ENCODE data around the gene PLEKHA7. TPM values are rescaled to one million over a fixed set of nuclear protein-coding genes. Genes with fewer than 3 reads are reported as not detected.
A peak's percentile ranks its signal among the peaks of the same experiment; 100 is the strongest.

PLEKHA7 gene
- total and polyA plus RNA-seq, 2 of the 8 experiments (the other 6 are each of a cell fraction or from before 2014, with no cell fraction given), result 11.4 to 25.6 TPM

- peak; percentile 57; the same call in 1 of the 2 replicates for TF ChIP-seq TEAD4 (IDR thresholded peaks at IDR 0.05; ENCODE audit: low read depth, low read length)
- TF ChIP-seq POU5F1 (IDR thresholded peaks at IDR 0.05; ENCODE audit: low read depth, low read length), result no peak
- TF ChIP-seq KDM4A (IDR thresholded peaks at IDR 0.05; ENCODE audit: low read depth, low read length, severe bottlenecking), result no peak
- TF ChIP-seq BACH1 (IDR thresholded peaks at IDR 0.05; ENCODE audit: low read length), result no peak
- no peak for TF ChIP-seq E2F6 (IDR thresholded peaks at IDR 0.05)
- TF ChIP-seq SP2 (IDR thresholded peaks at IDR 0.05; ENCODE audit: low read length), result no peak
- TF ChIP-seq MAX (IDR thresholded peaks at IDR 0.05), result no peak
- TF ChIP-seq RBBP5 (IDR thresholded peaks at IDR 0.05; ENCODE audit: borderline replicate concordance, low read depth, low read length), result no peak
- Histone ChIP-seq H3K79me1 (ENCODE audit: low read depth, low read length) (no peaks in the 10 kb centered on the region), H3K4me2 (ENCODE audit: insufficient read depth in 1 of 2, low read depth in 2 of 2, low read length in 2 of 2) (peak overlapping the region; percentile 19 to 29; a peak in 1 of 4 replicates), H3K36me3 (ENCODE audit: control insufficient read depth in 2 of 4, insufficient read depth in 4 of 4, low read length in 3 of 4) (peaks cover 0 to 11% (median 3%) of the 10 kb centered on the region in 4 experiments; a peak in 6 of 8 replicates), H3K4me3 (ENCODE audit: extremely low read depth in 1 of 4, insufficient read depth in 2 of 4, low read depth in 3 of 4, low read length in 4 of 4) (no peak overlapping the region), H3K4ac (replicated peaks; ENCODE audit: insufficient read length, low read depth, low read length) (no peak overlapping the region), H3K4me1 (replicated peaks in 1 of 4; ENCODE audit: control insufficient read depth in 3 of 4, insufficient read depth in 4 of 4, low read length in 3 of 4) (peaks cover 0 to 2% (median under 1%) of the 10 kb centered on the region in 4 experiments; a peak in 1 of 7 replicates), H3K14ac (ENCODE audit: insufficient read length) (no peak overlapping the region), H3K27me3 (replicated peaks in 1 of 4; ENCODE audit: control insufficient read depth in 3 of 4, extremely low read depth in 1 of 4, insufficient read depth in 3 of 4, low read length in 3 of 4) (no peaks in the 10 kb centered on the region), H3K23ac (ENCODE audit: insufficient read length) (no peak overlapping the region), H2BK120ac (replicated peaks; ENCODE audit: low read depth, low read length) (no peak overlapping the region), H3K18ac (ENCODE audit: extremely low read depth, low read length) (no peak overlapping the region), H2AFZ (ENCODE audit: low read length) (no peak overlapping the region), H4K8ac (ENCODE audit: extremely low read depth, insufficient read depth, low read length) (no peak overlapping the region), H3K56ac (replicated peaks; ENCODE audit: insufficient read length, low read depth, low read length) (no peak overlapping the region), H2AK5ac (ENCODE audit: low read depth, low read length) (no peak overlapping the region), H3K9me3 (ENCODE audit: insufficient read depth in 2 of 2, low read depth in 1 of 2, low read length in 1 of 2) (no peaks in the 10 kb centered on the region), H3K27ac (ENCODE audit: low read depth, low read length) (no peak overlapping the region), H4K91ac (replicated peaks; ENCODE audit: insufficient read length, low read length) (no peak overlapping the region), H3K79me2 (ENCODE audit: control insufficient read depth in 1 of 2, insufficient read depth in 2 of 2, low read length in 2 of 2) (no peaks in the 10 kb centered on the region), H4K5ac (ENCODE audit: insufficient read length, low read depth, low read length) (no peak overlapping the region), H3K9ac (replicated peaks in 1 of 4; ENCODE audit: extremely low read depth in 1 of 4, low read depth in 3 of 4, low read length in 3 of 4) (no peak overlapping the region), H4K20me1 (replicated peaks in 1 of 2; ENCODE audit: control insufficient read depth in 1 of 2, insufficient read depth in 2 of 2, low read length in 2 of 2) (no peaks in the 10 kb centered on the region), H2BK15ac (ENCODE audit: low read length) (no peak overlapping the region), H2BK5ac (ENCODE audit: low read depth, low read length) (peak overlapping the region; percentile 2; the same call in 1 of the 2 replicates), H2BK12ac (ENCODE audit: low read depth, low read length) (no peak overlapping the region), H3K23me2 (ENCODE audit: low read depth, low read length) (no peaks in the 10 kb centered on the region), H2BK20ac (ENCODE audit: low read length) (no peak overlapping the region)
- WGBS, 2 experiments (ENCODE audit: extremely low coverage in 1 of 2, insufficient coverage in 1 of 2, insufficient read length in 1 of 2, insufficient replicate concordance in 2 of 2, low coverage in 1 of 2, low lambda C conversion rate in 2 of 2, missing lambda C conversion rate in 1 of 2), result 73% methylated on average over 5 of the region's 5 CpGs; no CpG with 5 or more reads in 1 of the 2 experiments
- DNase-seq (ENCODE audit: low read depth in 1 of 2, low spot score in 2 of 2) (no peak), FAIRE-seq (no peak)
- POLR2A ChIA-PET (ENCODE audit: partially characterized antibody), result no interaction called here
- CTCF ChIA-PET (ENCODE audit: partially characterized antibody), result interaction anchor here (1.0 to 9.7 kb wide), 5 partner anchors 10 to 251 kb away, joined by 3 to 100 read pairs (median 4); no protein-coding TSS in a partner anchor
Measured at GRCh38 chr11:16812274-16812673, 201.9 kb downstream of the PLEKHA7 start.
